Stomach smooth muscle (tissue), 2 donors: ENCODE data around the gene CRTC3.

Experiments used
- H3K27ac ChIP-seq: one replicate; pipeline ENCODE4 v1.7.0; 2013; ENCODE audit warnings: mild to moderate bottlenecking, low read length, inconsistent platforms
- H3K27me3 ChIP-seq, 2 donors: one replicate each; pipeline ENCODE4 v1.7.0; 2013; ENCODE audit warnings: low read length in 2 of 2; ENCODE audit not compliant: insufficient read depth in 2 of 2, control insufficient read depth in 1 of 2
- H3K36me3 ChIP-seq, 2 donors: one replicate each; pipeline ENCODE4 v1.7.0; 2013; ENCODE audit warnings: low read length in 2 of 2; ENCODE audit not compliant: control insufficient read depth in 2 of 2, insufficient read depth in 2 of 2
- H3K4me1 ChIP-seq: one replicate; pipeline ENCODE4 v1.7.0; 2013; ENCODE audit warnings: low read length; ENCODE audit not compliant: control insufficient read depth, insufficient read depth
- H3K4me3 ChIP-seq, 2 donors: one replicate each; pipeline ENCODE4 v1.7.0; 2013; ENCODE audit warnings: low read length in 2 of 2
- H3K9ac ChIP-seq, 2 donors: one replicate each; pipeline ENCODE4 v1.7.0; 2013; ENCODE audit warnings: low read length in 2 of 2, mild to moderate bottlenecking in 1 of 2
- H3K9me3 ChIP-seq, 2 donors: one replicate each; pipeline ENCODE4 v1.7.0; 2013; ENCODE audit warnings: low read length in 2 of 2; ENCODE audit not compliant: control insufficient read depth in 2 of 2
- donor health status: healthy.
- donor health status: Pancreatic carcinoma.

The CRTC3 gene

DNA sequence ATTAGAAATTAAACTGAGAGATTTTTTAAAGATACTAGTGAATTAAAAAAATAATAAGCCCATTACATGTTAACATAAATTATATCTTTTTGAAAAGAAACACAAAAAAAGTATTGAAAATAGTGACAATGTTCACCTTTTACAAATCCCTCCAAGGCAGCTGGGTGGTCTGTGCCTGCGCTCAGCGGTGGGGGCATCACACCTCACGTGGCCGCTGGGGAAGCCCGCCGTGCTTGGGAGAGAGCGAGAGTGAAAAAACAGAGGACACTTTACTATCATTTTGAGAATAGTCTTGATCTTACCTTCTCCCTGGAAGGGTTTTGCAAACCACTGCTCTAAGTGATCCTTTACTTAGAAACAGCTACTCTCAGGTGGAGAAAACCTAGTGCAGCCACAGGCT lies 76.9 kb downstream of the CRTC3 start:
- H3K9ac ChIP-seq: no peak overlapping the region
- H3K27me3 ChIP-seq: no peaks in the 10 kb centered on the region
- peaks cover 31% of the 10 kb centered on the region for H3K4me1 ChIP-seq
- no peak overlapping the region for H3K27ac ChIP-seq
- no peak overlapping the region for H3K4me3 ChIP-seq
- H3K9me3 ChIP-seq: no peaks in the 10 kb centered on the region
- peaks cover 15 to 19% of the 10 kb centered on the region in 2 donors for H3K36me3 ChIP-seq

GRCh38 chr15:90607361-90607760 lies 77.6 kb downstream of the CRTC3 start:
- H3K9ac ChIP-seq: no peak overlapping the region
- H3K4me3 ChIP-seq: no peak overlapping the region
- peak overlapping the region; percentile 86 for H3K27ac ChIP-seq
- peaks cover 35% of the 10 kb centered on the region for H3K4me1 ChIP-seq
- H3K9me3 ChIP-seq: no peaks in the 10 kb centered on the region
- peaks cover 15 to 19% of the 10 kb centered on the region in 2 donors for H3K36me3 ChIP-seq
- H3K27me3 ChIP-seq: no peaks in the 10 kb centered on the region

GRCh38 chr15:90609242-90610180 lies 79.8 kb downstream of the CRTC3 start:
- Histone ChIP-seq H3K4me3 (peak overlapping the region; percentile 34 to 44), H3K9me3 (no peaks in the 10 kb centered on the region), H3K4me1 (peaks cover 35% of the 10 kb centered on the region), H3K9ac (peak overlapping the region; percentile 49 to 55), H3K27ac (peak overlapping the region; percentile 86), H3K27me3 (no peaks in the 10 kb centered on the region), H3K36me3 (peaks cover 11 to 23% of the 10 kb centered on the region in 2 donors)

GRCh38 chr15:90610190-90610589 lies 80.5 kb downstream of the CRTC3 start:
- no peaks in the 10 kb centered on the region for H3K9me3 ChIP-seq
- H3K36me3 ChIP-seq: peaks cover 10 to 21% of the 10 kb centered on the region in 2 donors
- no peak overlapping the region for H3K4me3 ChIP-seq
- H3K4me1 ChIP-seq: peaks cover 35% of the 10 kb centered on the region
- peak overlapping the region; percentile 86 for H3K27ac ChIP-seq
- no peak overlapping the region for H3K9ac ChIP-seq
- H3K27me3 ChIP-seq: no peaks in the 10 kb centered on the region

DNA sequence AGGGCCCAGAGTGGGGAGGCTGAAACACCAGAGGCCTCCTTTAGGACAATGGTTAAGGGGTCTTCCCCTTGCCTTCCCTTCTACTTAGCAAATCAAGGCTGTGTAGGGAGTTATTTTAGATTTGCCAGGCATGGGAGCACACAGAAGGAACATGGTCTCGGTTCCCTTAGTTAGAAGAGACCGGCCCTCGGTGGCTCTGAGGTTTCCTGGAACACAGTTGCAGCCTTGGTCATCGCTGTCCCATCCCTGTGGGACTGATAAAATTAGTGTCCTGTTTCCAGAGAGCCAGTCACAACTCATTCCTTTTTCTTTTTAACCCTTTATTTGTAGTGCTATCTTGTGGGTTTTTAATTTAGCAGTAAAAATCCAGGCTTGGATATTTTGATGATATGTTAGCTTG lies 81.4 kb downstream of the CRTC3 start:
- Histone ChIP-seq H3K27ac (peak overlapping the region; percentile 86), H3K4me3 (no peak overlapping the region), H3K9me3 (no peaks in the 10 kb centered on the region), H3K4me1 (peaks cover 35% of the 10 kb centered on the region), H3K27me3 (no peaks in the 10 kb centered on the region), H3K9ac (peak overlapping the region in 1 of 2 donors; percentile 13), H3K36me3 (peaks cover 10 to 19% of the 10 kb centered on the region in 2 donors)

- peaks cover 13 to 18% of the 10 kb centered on the region in 2 donors for H3K36me3 ChIP-seq
- no peak overlapping the region for H3K9ac ChIP-seq
- H3K4me1 ChIP-seq: peaks cover 10% of the 10 kb centered on the region
- H3K27me3 ChIP-seq: no peaks in the 10 kb centered on the region
- H3K4me3 ChIP-seq: no peak overlapping the region
- no peaks in the 10 kb centered on the region for H3K9me3 ChIP-seq
- peak overlapping the region; percentile 46 for H3K27ac ChIP-seq
These were observed 87.4 kb downstream of the CRTC3 start for GRCh38 chr15:90617171-90617570.

DNA sequence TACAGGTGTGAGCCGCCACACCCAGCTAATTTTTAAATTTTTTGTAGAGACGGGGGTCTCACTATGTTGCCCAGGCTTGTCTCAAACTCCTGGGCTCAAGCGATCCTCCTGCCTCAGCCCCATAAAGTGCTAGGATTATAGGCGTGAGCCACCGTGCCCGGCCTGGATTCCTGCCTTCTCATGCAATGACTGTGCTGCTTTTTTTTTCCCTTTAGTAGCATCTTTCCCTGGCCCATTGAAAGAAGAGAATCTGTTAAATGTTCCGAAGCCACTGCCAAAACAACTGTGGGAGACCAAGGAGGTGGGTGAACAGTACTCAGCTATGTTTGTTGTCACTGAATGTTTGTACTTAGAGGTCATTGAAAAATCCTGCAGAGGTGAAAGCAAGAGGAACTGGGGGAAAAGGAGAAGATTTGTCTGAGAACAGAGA lies 88.0 kb downstream of the CRTC3 start:
- no peak overlapping the region for H3K9ac ChIP-seq
- peaks cover 10% of the 10 kb centered on the region for H3K4me1 ChIP-seq
- peak overlapping the region; percentile 46 for H3K27ac ChIP-seq
- H3K4me3 ChIP-seq: no peak overlapping the region
- H3K36me3 ChIP-seq: peaks cover 9 to 16% of the 10 kb centered on the region in 2 donors
- no peaks in the 10 kb centered on the region for H3K27me3 ChIP-seq
- H3K9me3 ChIP-seq: no peaks in the 10 kb centered on the region

- Histone ChIP-seq H3K9ac (no peak overlapping the region), H3K4me1 (peaks cover 10% of the 10 kb centered on the region), H3K36me3 (peaks cover 10 to 19% of the 10 kb centered on the region in 2 donors), H3K9me3 (no peaks in the 10 kb centered on the region), H3K27me3 (no peaks in the 10 kb centered on the region), H3K4me3 (no peak overlapping the region), H3K27ac (no peak overlapping the region)
These were observed 88.8 kb downstream of the CRTC3 start for GRCh38 chr15:90618330-90619125.

- Histone ChIP-seq H3K9ac (no peak overlapping the region), H3K4me1 (peaks cover 10% of the 10 kb centered on the region), H3K27ac (no peak overlapping the region), H3K27me3 (no peaks in the 10 kb centered on the region), H3K4me3 (no peak overlapping the region), H3K36me3 (peaks cover 19 to 23% of the 10 kb centered on the region in 2 donors), H3K9me3 (no peaks in the 10 kb centered on the region)
These were observed 89.7 kb downstream of the CRTC3 start for GRCh38 chr15:90619468-90619867.

DNA sequence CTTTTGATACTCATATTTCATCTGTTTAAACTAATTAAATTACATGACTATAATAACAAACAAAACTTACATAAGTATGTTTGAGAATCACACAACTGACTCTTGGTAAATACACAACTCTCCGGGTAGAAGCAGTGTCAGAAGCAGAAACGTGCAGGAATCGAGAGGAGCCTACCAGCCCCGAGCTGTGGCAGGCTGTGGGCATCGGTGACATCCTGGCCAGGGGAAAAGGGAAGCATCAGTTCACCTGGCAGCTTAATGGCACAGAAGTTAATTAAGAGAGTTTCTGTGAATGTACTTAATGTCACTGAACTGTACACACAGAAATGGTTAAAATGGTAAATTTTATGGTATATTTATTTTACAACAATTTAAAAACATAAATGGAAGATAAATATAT lies 90.2 kb downstream of the CRTC3 start:
- Histone ChIP-seq H3K36me3 (peaks cover 21 to 26% of the 10 kb centered on the region in 2 donors), H3K4me1 (peaks cover 10% of the 10 kb centered on the region), H3K4me3 (no peak overlapping the region), H3K9ac (no peak overlapping the region), H3K27ac (no peak overlapping the region), H3K27me3 (no peaks in the 10 kb centered on the region), H3K9me3 (no peaks in the 10 kb centered on the region)
